Endodermal cell (in vitro differentiated cells): ENCODE data around the gene RAB17. TPM values are rescaled to one million over a fixed set of nuclear protein-coding genes. Genes with fewer than 3 reads are reported as not detected.

Source experiments
- DNase-seq: peaks from one replicate; pipeline ENCODE4 v3.0.0-alpha.2; 2017
- H3K27ac ChIP-seq: 2 replicates; pipeline ENCODE4 v1.5.1; 2013; ENCODE audit warnings: mild to moderate bottlenecking, low read depth, low read length, moderate library complexity
- H3K27me3 ChIP-seq: 2 replicates; pipeline ENCODE4 v1.6.1; 2013; ENCODE audit warnings: mild to moderate bottlenecking, low read length, moderate library complexity; ENCODE audit not compliant: insufficient read depth, control insufficient read depth, poor library complexity, severe bottlenecking
- H3K36me3 ChIP-seq: 2 replicates; pipeline ENCODE4 v1.7.0; 2013; ENCODE audit warnings: mild to moderate bottlenecking, low read length, moderate library complexity; ENCODE audit not compliant: control insufficient read depth, insufficient read depth
- H3K4me1 ChIP-seq: one replicate; pipeline ENCODE4 v1.7.0; 2013; ENCODE audit warnings: low read length; ENCODE audit not compliant: control insufficient read depth, insufficient read depth
- H3K4me3 ChIP-seq: 2 replicates; pipeline ENCODE4 v1.5.1; 2013; ENCODE audit warnings: mild to moderate bottlenecking, low read length, moderate library complexity
- H3K9ac ChIP-seq: 2 replicates; pipeline ENCODE4 v1.6.1; 2013; ENCODE audit warnings: mild to moderate bottlenecking, low read length, moderate library complexity; ENCODE audit not compliant: poor library complexity, severe bottlenecking; ENCODE audit errors: extremely low read depth
- H3K9me3 ChIP-seq: 2 replicates; pipeline ENCODE4 v1.6.1; 2013; ENCODE audit warnings: mild to moderate bottlenecking, low read length, moderate library complexity; ENCODE audit not compliant: control insufficient read depth
- H3K27ac Mint-ChIP-seq: 2 replicates; pipeline ENCODE4 v1.8.0; 2020; ENCODE audit warnings: mixed read lengths
- H3K27me3 Mint-ChIP-seq: 2 replicates; pipeline ENCODE4 v1.8.0; 2021; ENCODE audit warnings: mild to moderate bottlenecking, mixed read lengths; ENCODE audit not compliant: insufficient read depth
- H3K36me3 Mint-ChIP-seq: 2 replicates; pipeline ENCODE4 v1.8.0; 2020; ENCODE audit warnings: low read depth, mixed read lengths
- H3K4me1 Mint-ChIP-seq: 2 replicates; pipeline ENCODE4 v1.8.0; 2020; ENCODE audit warnings: mixed read lengths
- H3K4me3 Mint-ChIP-seq: 2 replicates; pipeline ENCODE4 v1.8.0; 2020; ENCODE audit warnings: mild to moderate bottlenecking, moderate library complexity, mixed read lengths
- H3K9me3 Mint-ChIP-seq: 2 replicates; pipeline ENCODE4 v1.8.0; 2020; ENCODE audit warnings: mild to moderate bottlenecking, mixed read lengths
- CTCF ChIP-seq: fragments of 200-600 bp; sonication (generic); conservative IDR thresholded peaks from 2 replicates; pipeline ENCODE4 v1.5.0; 2021; ENCODE audit warnings: antibody characterized with exemption, mild to moderate bottlenecking
- WGBS, 2 experiments: methylation state at CpG; one replicate each; pipeline versions ENCODE4 v1.1.5 to v1.1.7; 2013; ENCODE audit warnings: missing lambda C conversion rate in 2 of 2, mixed read lengths in 1 of 2; ENCODE audit not compliant: insufficient coverage in 1 of 2, insufficient read length in 1 of 2; 5-methylcytosine and 5-hydroxymethylcytosine counted together
- total RNA-seq, 2 donors: library from RNA; stranded (reverse); fragmentation: NEBNext Ultra II Directional in 1 of 2; extraction: Animal tissue kit (Norgen Biotek cat#: 25700) in 1 of 2; gene quantifications; 2 replicates in 1 of 2; 3 replicates in 1 of 2; pipeline ENCODE4 v1.2.1, GENCODE V29; 2021

The RAB17 gene
- total RNA-seq, 2 donors from 2014 or later: 235 to 369 TPM

- Histone ChIP-seq H3K4me3 (no peak overlapping the region), H3K27ac (no peak overlapping the region), H3K27me3 (no peaks in the 10 kb centered on the region), H3K9ac (no peak overlapping the region), H3K4me1 (no peaks in the 10 kb centered on the region), H3K36me3 (no peaks in the 10 kb centered on the region), H3K9me3 (no peaks in the 10 kb centered on the region)
- Mint-ChIP-seq H3K27me3 (peaks cover 4% of the 10 kb centered on the region), H3K4me1 (peaks cover 16% of the 10 kb centered on the region), H3K9me3 (no peaks in the 10 kb centered on the region), H3K36me3 (no peaks in the 10 kb centered on the region), H3K4me3 (no peak overlapping the region), H3K27ac (no peak overlapping the region)
- TF ChIP-seq CTCF: no peak
- DNase-seq: no peak
- WGBS, 2 experiments: 100% methylated on average over 1 of the region's 1 CpG
These were observed 56.2 kb downstream of the RAB17 start for GRCh38 chr2:237534380-237534779.

GRCh38 chr2:237533668-237534161 lies 56.8 kb downstream of the RAB17 start:
- Mint-ChIP-seq H3K4me1 (peaks cover 16% of the 10 kb centered on the region), H3K27ac (no peak overlapping the region), H3K27me3 (peaks cover 4% of the 10 kb centered on the region), H3K9me3 (no peaks in the 10 kb centered on the region), H3K36me3 (no peaks in the 10 kb centered on the region), H3K4me3 (no peak overlapping the region)
- H3K4me3 ChIP-seq: no peak overlapping the region
- no peak overlapping the region for H3K9ac ChIP-seq
- no peak for TF ChIP-seq CTCF
- no peaks in the 10 kb centered on the region for H3K36me3 ChIP-seq
- no peaks in the 10 kb centered on the region for H3K4me1 ChIP-seq
- H3K9me3 ChIP-seq: no peaks in the 10 kb centered on the region
- 88 to 95% methylated on average over 5 to 7 of the region's 7 CpGs for WGBS, 2 experiments
- no peaks in the 10 kb centered on the region for H3K27me3 ChIP-seq
- H3K27ac ChIP-seq: no peak overlapping the region
- DNase-seq: no peak

GRCh38 chr2:237532160-237532559 lies 58.4 kb downstream of the RAB17 start:
- no peak for DNase-seq
- H3K9ac ChIP-seq: no peak overlapping the region
- H3K27ac ChIP-seq: peak overlapping the region; percentile 51
- H3K4me3 Mint-ChIP-seq: no peak overlapping the region
- no peaks in the 10 kb centered on the region for H3K9me3 ChIP-seq
- H3K27ac Mint-ChIP-seq: no peak overlapping the region
- H3K27me3 ChIP-seq: no peaks in the 10 kb centered on the region
- peaks cover 3% of the 10 kb centered on the region for H3K27me3 Mint-ChIP-seq
- H3K4me1 ChIP-seq: no peaks in the 10 kb centered on the region
- no peaks in the 10 kb centered on the region for H3K9me3 Mint-ChIP-seq
- H3K4me1 Mint-ChIP-seq: peaks cover 16% of the 10 kb centered on the region
- H3K4me3 ChIP-seq: no peak overlapping the region
- H3K36me3 ChIP-seq: no peaks in the 10 kb centered on the region
- no peak for TF ChIP-seq CTCF
- H3K36me3 Mint-ChIP-seq: no peaks in the 10 kb centered on the region
- WGBS, 2 experiments: 82% methylated on average over 10 to 11 of the region's 11 CpGs
